IMR-90 (cell line): ENCODE data around the gene SLAMF7. TPM values are rescaled to one million over a fixed set of nuclear protein-coding genes. Genes with fewer than 3 reads are reported as not detected.
"Not testable (repeated sequence)": the region's sequence is repeated elsewhere in the genome, so short reads cannot be mapped to it uniquely, and the experiment has no call there.

Experiments
- ATAC-seq: fragments of 200-7000 bp; cut with Tn5 transposase; 2 replicates; pipeline ENCODE4 v1.9.1; 2020; ENCODE audit warnings: low read depth, mild to moderate bottlenecking, moderate library complexity
- BruUV-seq: library from RNA; stranded (reverse); fragments of 400-500 nt; replicated peaks from 2 replicates; lab custom pipeline; 2021; lab: Mats Ljungman, UMichigan
- CTCF ChIA-PET: fragments of 300-600 bp; formaldehyde crosslinking; extraction: SDS; loops from one replicate; lab custom pipeline; 2021; ENCODE audit warnings: antibody characterized with exemption; lab: Yijun Ruan, JAX
- POLR2A ChIA-PET: fragments of 300-600 bp; sonication (Branson Sonifier 250); formaldehyde crosslinking; loops from one replicate; lab custom pipeline; 2022; ENCODE audit warnings: antibody characterized with exemption; ENCODE audit not compliant: unreplicated experiment; lab: Charles Lee
- DNase-seq: peaks from one replicate; pipeline ENCODE4 v3.0.0; 2013
- H2AFZ ChIP-seq: replicated peaks from 2 replicates; pipeline ENCODE3; 2013; ENCODE audit warnings: low read length, mild to moderate bottlenecking; ENCODE audit not compliant: poor library complexity
- H2AK5ac ChIP-seq: 2 replicates; pipeline ENCODE4 v1.6.1; 2013; ENCODE audit warnings: low read depth, low read length, inconsistent platforms
- H2AK9ac ChIP-seq: replicated peaks from 2 replicates; pipeline ENCODE3; 2013; ENCODE audit warnings: mild to moderate bottlenecking, low read depth, low read length, moderate library complexity; ENCODE audit not compliant: poor library complexity
- H2BK120ac ChIP-seq: 2 replicates; pipeline ENCODE4 v1.6.1; 2013; ENCODE audit warnings: low read depth, low read length, inconsistent platforms
- H2BK15ac ChIP-seq: 3 replicates; pipeline ENCODE4 v1.6.1; 2013; ENCODE audit warnings: low read depth, low read length, inconsistent platforms
- H2BK20ac ChIP-seq: 2 replicates; pipeline ENCODE4 v1.6.1; 2013; ENCODE audit warnings: low read depth, mild to moderate bottlenecking, inconsistent platforms, low read length, moderate library complexity
- H2BK5ac ChIP-seq: 2 replicates; pipeline ENCODE4 v1.6.1; 2013; ENCODE audit warnings: mild to moderate bottlenecking, low read depth, low read length, inconsistent platforms; ENCODE audit not compliant: poor library complexity, severe bottlenecking
- H3K14ac ChIP-seq: replicated peaks from 2 replicates; pipeline ENCODE4 v1.6.1; 2013; ENCODE audit warnings: low read depth, low read length, inconsistent platforms
- H3K18ac ChIP-seq: 2 replicates; pipeline ENCODE4 v1.6.1; 2013; ENCODE audit warnings: low read depth, low read length, control low read depth
- H3K23ac ChIP-seq: 2 replicates; pipeline ENCODE4 v1.6.1; 2013; ENCODE audit warnings: low read depth, low read length, inconsistent platforms
- H3K27ac ChIP-seq: 2 replicates; pipeline ENCODE4 v1.5.1; 2013; ENCODE audit warnings: mild to moderate bottlenecking, control low read depth, low read length; ENCODE audit not compliant: insufficient read depth
- H3K27me3 ChIP-seq: 2 replicates; pipeline ENCODE4 v1.6.1; 2013; ENCODE audit warnings: low read length; ENCODE audit not compliant: control insufficient read depth, insufficient read depth
- H3K36me3 ChIP-seq: 2 replicates; pipeline ENCODE4 v1.6.1; 2013; ENCODE audit warnings: low read length, mixed read lengths; ENCODE audit not compliant: control insufficient read depth, insufficient read depth
- H3K4ac ChIP-seq: 2 replicates; pipeline ENCODE4 v1.6.1; 2013; ENCODE audit warnings: low read depth, low read length, inconsistent platforms
- H3K4me1 ChIP-seq: 2 replicates; pipeline ENCODE4 v1.6.1; 2013; ENCODE audit warnings: low read length, mixed read lengths; ENCODE audit not compliant: control insufficient read depth, insufficient read depth
- H3K4me2 ChIP-seq: 2 replicates; pipeline ENCODE4 v1.6.1; 2013; ENCODE audit warnings: low read depth, mild to moderate bottlenecking, control low read depth, low read length, moderate library complexity
- H3K4me3 ChIP-seq: 2 replicates; pipeline ENCODE4 v1.5.1; 2013; ENCODE audit warnings: low read depth, mild to moderate bottlenecking, control low read depth, low read length, moderate library complexity; ENCODE audit not compliant: insufficient read depth
- H3K56ac ChIP-seq: 2 replicates; pipeline ENCODE4 v1.6.1; 2013; ENCODE audit warnings: low read length, inconsistent platforms; ENCODE audit not compliant: insufficient read depth; ENCODE audit errors: extremely low read depth
- H3K79me1 ChIP-seq, 2 experiments: 2 replicates each; pipeline ENCODE4 v1.6.1; 2013; ENCODE audit warnings: low read length in 2 of 2, inconsistent platforms in 1 of 2, low read depth in 1 of 2
- H3K9ac ChIP-seq: 2 replicates; pipeline ENCODE4 v1.6.1; 2013; ENCODE audit warnings: low read depth, low read length, control low read depth
- H3K9me1 ChIP-seq: 2 replicates; pipeline ENCODE4 v1.6.1; 2013; ENCODE audit warnings: low read length, inconsistent platforms; ENCODE audit not compliant: insufficient read depth
- H3K9me3 ChIP-seq: 2 replicates; pipeline ENCODE4 v1.6.1; 2013; ENCODE audit warnings: low read length; ENCODE audit not compliant: control insufficient read depth, insufficient read depth
- H4K20me1 ChIP-seq: 2 replicates; pipeline ENCODE4 v1.6.1; 2013; ENCODE audit warnings: low read length, inconsistent platforms; ENCODE audit not compliant: insufficient read depth
- H4K5ac ChIP-seq: 2 replicates; pipeline ENCODE4 v1.6.1; 2013; ENCODE audit warnings: mild to moderate bottlenecking, low read depth, low read length, control low read depth
- H4K8ac ChIP-seq, 2 experiments: 2 replicates each; pipeline ENCODE4 v1.6.1; 2013; ENCODE audit warnings: low read depth in 2 of 2, low read length in 2 of 2, control low read depth in 1 of 2, inconsistent platforms in 1 of 2
- H4K91ac ChIP-seq: 2 replicates; pipeline ENCODE4 v1.6.1; 2013; ENCODE audit warnings: low read depth, low read length, inconsistent platforms; ENCODE audit not compliant: insufficient read depth
- CEBPB ChIP-seq: IDR thresholded peaks from 2 replicates; pipeline ENCODE4 v1.6.1; 2012; ENCODE audit warnings: low read depth, low read length, improper control_type of control experiment
- ELK1 ChIP-seq: fragments of 150-350 bp; IDR thresholded peaks from 2 replicates; pipeline ENCODE4 v1.6.1; 2016; ENCODE audit warnings: low read depth, mild to moderate bottlenecking, low read length, moderate library complexity, borderline replicate concordance
- FOS ChIP-seq: fragments of 150-350 bp; IDR thresholded peaks from 2 replicates; pipeline ENCODE4 v1.6.1; 2016; ENCODE audit warnings: low read depth, low read length
- NFE2L2 ChIP-seq: fragments of 150-350 bp; IDR thresholded peaks from 2 replicates; pipeline ENCODE4 v1.6.1; 2016; ENCODE audit warnings: low read depth, mild to moderate bottlenecking, low read length
- POLR2A ChIP-seq: IDR thresholded peaks from 2 replicates; pipeline ENCODE4 v1.6.1; 2012; ENCODE audit warnings: mild to moderate bottlenecking, low read depth, low read length
- RAD21 ChIP-seq: IDR thresholded peaks from 2 replicates; pipeline ENCODE4 v1.6.1; 2012; ENCODE audit warnings: low read length, improper control_type of control experiment
- WGBS, 2 experiments: methylation state at CpG; one replicate each; pipeline versions ENCODE4 v1.1.5 to v1.1.7; 2013; ENCODE audit warnings: missing lambda C conversion rate in 2 of 2; ENCODE audit not compliant: insufficient read length in 1 of 2; ENCODE audit errors: extremely low coverage in 2 of 2; 5-methylcytosine and 5-hydroxymethylcytosine counted together
- dilution Hi-C: fragments of 300-500 bp; cut with HindIII; formaldehyde crosslinking; loops from one replicate; pipeline ENCODE4 v1.14.3; 2018; ENCODE audit warnings: low sequenced_read_pairs; ENCODE audit not compliant: unreplicated experiment
- in situ Hi-C: fragments of 300-500 bp; cut with MboI; formaldehyde crosslinking; loops from 3 replicates; pipeline ENCODE4 v1.14.3; 2019; ENCODE audit warnings: low sequenced_read_pairs, inconsistent platforms, mixed read lengths
- intact Hi-C: fragments of 100-400 bp; cut with micrococcal nuclease; formaldehyde crosslinking; loops from 2 replicates; pipeline ENCODE4 v1.10.0; 2022
- polyA plus RNA-seq, 3 experiments: library from polyadenylated mRNA; depleted of rRNA; stranded (reverse); fragments of >200 nt; gene quantifications; 2 replicates each; pipeline ENCODE4 v1.2.3, GENCODE V29; 2012; ENCODE audit warnings: low replicate concordance in 1 of 3
- total RNA-seq: library from RNA; depleted of rRNA; stranded (reverse); fragments of >200 nt; gene quantifications from 2 replicates; pipeline ENCODE4 v1.2.3, GENCODE V29; 2012

The SLAMF7 gene
- total and polyA plus RNA-seq, 2 of the 4 experiments (the other 2 are of a cell fraction) = not detected

DNA sequence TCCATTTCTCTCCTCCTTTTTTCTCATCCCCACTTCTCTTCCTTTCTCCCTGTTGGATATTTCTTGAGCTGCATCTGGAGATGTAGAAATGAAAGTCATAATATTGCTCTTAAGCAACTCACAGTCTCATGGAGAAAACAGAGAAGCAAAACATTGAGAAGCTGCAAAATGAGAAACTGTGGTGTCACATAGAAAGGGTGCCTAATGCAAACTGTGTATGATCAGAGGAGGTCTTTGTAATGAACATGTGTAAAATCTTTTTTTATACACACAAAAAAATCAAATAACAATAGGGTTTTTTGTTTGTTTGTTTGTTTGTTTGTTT is 11.8 kb upstream of the SLAMF7 start:
- TF ChIP-seq NFE2L2 = no peak
- TF ChIP-seq CEBPB = no peak
- no peak for TF ChIP-seq RAD21
- no peak for TF ChIP-seq POLR2A
- TF ChIP-seq ELK1 = no peak
- TF ChIP-seq FOS = no peak
- no peak overlapping the region for H2BK20ac ChIP-seq
- in situ Hi-C loops (no loop called here), dilution Hi-C loops (no loop called here), intact Hi-C loops (loop anchor here (1.0 to 5.0 kb wide), 4 partner anchors 224 to 412 kb away; partner anchors contain the start of gene KLHDC9)
- no peak overlapping the region for H4K5ac ChIP-seq
- no peak overlapping the region for H2AK5ac ChIP-seq
- H4K20me1 ChIP-seq = no peaks in the 10 kb centered on the region
- no peaks in the 10 kb centered on the region; the same call in 1 of the 2 replicates for H3K27me3 ChIP-seq
- ChIA-PET CTCF (interaction anchor here (1.1 kb wide), 1 partner anchor 18 kb away, joined by 3 read pairs; no protein-coding TSS in a partner anchor), POLR2A (no interaction called here)
- H2AFZ ChIP-seq = no peak overlapping the region
- no peak overlapping the region for H3K18ac ChIP-seq
- no peak overlapping the region for H3K4ac ChIP-seq
- no peak overlapping the region for H3K4me2 ChIP-seq
- no peak overlapping the region for H3K56ac ChIP-seq
- H4K8ac ChIP-seq = no peak overlapping the region
- H3K23ac ChIP-seq = no peak overlapping the region
- H2BK120ac ChIP-seq = no peak overlapping the region
- no peak overlapping the region for H4K91ac ChIP-seq
- no peak overlapping the region for H2BK15ac ChIP-seq
- no peaks in the 10 kb centered on the region for H3K9me3 ChIP-seq
- no peaks in the 10 kb centered on the region for H3K4me1 ChIP-seq
- no peaks in the 10 kb centered on the region for H3K79me1 ChIP-seq
- H2BK5ac ChIP-seq = no peak overlapping the region
- H3K14ac ChIP-seq = no peak overlapping the region
- DNase-seq (no peak), ATAC-seq (no peak)
- H3K9me1 ChIP-seq = no peaks in the 10 kb centered on the region
- H3K9ac ChIP-seq = no peak overlapping the region
- H2AK9ac ChIP-seq = no peak overlapping the region
- BruUV-seq = no TSS peak
- H3K36me3 ChIP-seq = no peaks in the 10 kb centered on the region
- no peak overlapping the region for H3K4me3 ChIP-seq
- no peak overlapping the region for H3K27ac ChIP-seq

DNA sequence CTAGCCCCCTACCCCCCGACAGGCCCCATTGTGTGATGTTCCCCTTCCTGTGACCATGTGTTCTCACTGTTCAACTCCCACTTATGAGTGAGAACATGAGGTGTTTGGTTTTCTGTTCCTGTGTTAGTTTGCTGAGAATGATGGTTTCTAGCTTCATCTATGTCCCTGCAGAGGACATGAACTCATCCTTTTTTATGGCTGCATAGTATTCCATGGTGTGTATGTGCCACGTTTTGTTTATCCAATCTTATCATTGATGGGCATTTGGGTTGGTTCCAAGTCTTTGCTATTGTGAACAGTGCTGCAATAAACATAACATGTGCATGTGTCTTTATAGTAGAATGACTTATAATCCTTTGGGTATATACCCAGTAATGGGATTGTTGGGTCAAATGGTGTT is 7.5 kb upstream of the SLAMF7 start:
- H3K27ac ChIP-seq, dilution Hi-C loops: not testable (repeated sequence)
- in situ Hi-C loops = loop anchor here (10.0 kb wide), 1 partner anchor 57 kb away; no protein-coding TSS in a partner anchor

More for the DNA sequence above, 7.5 kb upstream of the SLAMF7 start:
- WGBS, 2 experiments = no CpG with 5 or more reads among the region's 2 CpGs
- H4K20me1 ChIP-seq, CTCF ChIA-PET, H4K5ac ChIP-seq, H2BK5ac ChIP-seq, H3K4ac ChIP-seq, H2BK120ac ChIP-seq, BruUV-seq, H2BK20ac ChIP-seq, H4K91ac ChIP-seq, H3K18ac ChIP-seq, intact Hi-C loops, POLR2A ChIA-PET, H3K14ac ChIP-seq, H2BK15ac ChIP-seq, DNase-seq, H4K8ac ChIP-seq, H3K4me2 ChIP-seq, H3K9ac ChIP-seq, H2AK9ac ChIP-seq, H2AFZ ChIP-seq, ATAC-seq, H2AK5ac ChIP-seq, H3K23ac ChIP-seq, H3K4me1 ChIP-seq, H3K4me3 ChIP-seq, H3K36me3 ChIP-seq, H3K56ac ChIP-seq, H3K9me1 ChIP-seq, H3K27me3 ChIP-seq, H3K9me3 ChIP-seq, H3K79me1 ChIP-seq: not testable (repeated sequence)
